T follicular helper cell (primary cell): Measurements from ENCODE around the gene LEMD3.

ENCODE experiments used
- DNase-seq: peaks from one replicate; pipeline ENCODE4 v3.0.0-alpha.2; 2020; ENCODE audit warnings: low read depth
- total RNA-seq, 2 experiments: gene quantifications; one replicate each; lab custom pipeline; 2026; lab: John Stamatoyannopoulos, UW

The LEMD3 gene
- 71.8 to 113 reads per million in 2 experiments for total RNA-seq

- DNase-seq, result peak; percentile 94
These were observed at the start of gene LEMD3 for GRCh38 chr12:65169320-65170208. TSS of gene LEMD3 (plus strand) at chr12:65169583. CDS start at chr12:65169597, 14 bp downstream.

GRCh38 chr12:65121049-65121955, 48.1 kb upstream of the LEMD3 start, which contains the start of gene WIF1:
TSS of gene WIF1 (minus strand) at chr12:65121305. CDS start at chr12:65121191, 114 bp downstream.
- no peak for DNase-seq

- no peak for DNase-seq
These were observed 47.4 kb upstream of the LEMD3 start for GRCh38 chr12:65121956-65122469.

- DNase-seq, result no peak
These were observed 46.7 kb upstream of the LEMD3 start for GRCh38 chr12:65122703-65123102.

GRCh38 chr12:65123435-65124063, 45.8 kb upstream of the LEMD3 start:
- no peak for DNase-seq

GRCh38 chr12:65125247-65125646, 44.1 kb upstream of the LEMD3 start:
- no peak for DNase-seq

- no peak for DNase-seq
These were observed 43.4 kb upstream of the LEMD3 start for GRCh38 chr12:65125975-65126374.

GRCh38 chr12:65126482-65126881, 42.9 kb upstream of the LEMD3 start:
- DNase-seq, result no peak

GRCh38 chr12:65133879-65134278, 35.5 kb upstream of the LEMD3 start:
- DNase-seq, result no peak

GRCh38 chr12:65139389-65139788, 30.0 kb upstream of the LEMD3 start:
- DNase-seq, result no peak

GRCh38 chr12:65140738-65141137, 28.6 kb upstream of the LEMD3 start:
- no peak for DNase-seq

- DNase-seq, result no peak
These were observed 22.0 kb upstream of the LEMD3 start for GRCh38 chr12:65147312-65147905.

- DNase-seq, result no peak
These were observed 17.4 kb upstream of the LEMD3 start for GRCh38 chr12:65152012-65152411.

- no peak for DNase-seq
These were observed 16.8 kb upstream of the LEMD3 start for GRCh38 chr12:65152596-65152995.

GRCh38 chr12:65155784-65156183, 13.6 kb upstream of the LEMD3 start:
- no peak for DNase-seq

GRCh38 chr12:65156366-65156841, 13.0 kb upstream of the LEMD3 start:
- DNase-seq, result no peak

- DNase-seq, result no peak
These were observed 12.3 kb upstream of the LEMD3 start for GRCh38 chr12:65157091-65157490.

GRCh38 chr12:65162609-65163008, 6.8 kb upstream of the LEMD3 start:
- no peak for DNase-seq

- no peak for DNase-seq
These were observed 5.1 kb upstream of the LEMD3 start for GRCh38 chr12:65164244-65164643.

GRCh38 chr12:65164774-65165173, 4.6 kb upstream of the LEMD3 start:
- no peak for DNase-seq

- DNase-seq, result no peak
These were observed 583 bp upstream of the LEMD3 start for GRCh38 chr12:65168681-65169319.
